ENCODE results near the gene NAP1L5. TPM values are rescaled to one million over a fixed set of nuclear protein-coding genes. Genes with fewer than 3 reads are reported as not detected.
A peak's percentile ranks its signal among the peaks of the same experiment; 100 is the strongest.

The NAP1L5 gene
- total and polyA plus RNA-seq, 7 donors = 1.2 to 4.0 (median 3.3) TPM

DNA sequence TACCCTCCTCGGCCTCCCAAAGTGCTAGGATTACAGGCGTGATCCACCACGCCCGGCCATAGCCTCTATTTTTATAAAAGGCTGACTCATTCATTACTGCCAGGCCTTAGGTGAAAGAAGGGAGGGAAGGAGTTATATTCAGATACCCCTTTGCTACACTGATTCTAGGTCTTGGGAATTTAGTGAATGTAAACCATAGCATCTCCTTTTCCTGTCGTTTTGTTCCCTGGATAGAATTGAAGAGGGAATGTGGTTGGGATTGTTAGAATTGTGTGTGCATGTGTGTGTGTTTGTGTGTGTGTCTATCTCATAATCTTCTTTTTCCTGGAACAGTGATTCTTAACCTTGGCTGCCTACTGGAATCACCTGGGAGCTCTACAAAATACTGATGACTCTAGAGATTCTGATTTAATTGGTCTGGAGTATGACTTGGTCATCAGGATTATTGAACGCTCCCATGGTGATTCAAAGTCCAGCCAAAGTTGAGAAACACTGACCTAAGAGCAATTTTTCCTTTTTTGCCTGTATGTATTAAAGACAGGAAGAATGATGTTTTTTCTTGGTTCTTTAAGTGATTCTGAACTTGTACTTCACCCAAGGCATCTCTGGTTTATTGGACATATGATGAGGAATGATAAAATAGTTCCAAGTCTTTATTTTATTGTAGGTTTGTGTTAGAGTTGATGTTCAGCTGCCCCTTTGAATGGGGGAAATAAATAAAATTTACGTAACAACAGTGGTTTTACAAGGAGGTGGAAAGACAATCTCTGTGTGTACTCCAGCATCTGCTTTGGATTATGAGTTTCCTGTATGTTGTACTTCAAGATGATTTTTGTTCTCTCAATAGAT is 37.0 kb downstream of the NAP1L5 start:
- TF ChIP-seq, protein P1, sequence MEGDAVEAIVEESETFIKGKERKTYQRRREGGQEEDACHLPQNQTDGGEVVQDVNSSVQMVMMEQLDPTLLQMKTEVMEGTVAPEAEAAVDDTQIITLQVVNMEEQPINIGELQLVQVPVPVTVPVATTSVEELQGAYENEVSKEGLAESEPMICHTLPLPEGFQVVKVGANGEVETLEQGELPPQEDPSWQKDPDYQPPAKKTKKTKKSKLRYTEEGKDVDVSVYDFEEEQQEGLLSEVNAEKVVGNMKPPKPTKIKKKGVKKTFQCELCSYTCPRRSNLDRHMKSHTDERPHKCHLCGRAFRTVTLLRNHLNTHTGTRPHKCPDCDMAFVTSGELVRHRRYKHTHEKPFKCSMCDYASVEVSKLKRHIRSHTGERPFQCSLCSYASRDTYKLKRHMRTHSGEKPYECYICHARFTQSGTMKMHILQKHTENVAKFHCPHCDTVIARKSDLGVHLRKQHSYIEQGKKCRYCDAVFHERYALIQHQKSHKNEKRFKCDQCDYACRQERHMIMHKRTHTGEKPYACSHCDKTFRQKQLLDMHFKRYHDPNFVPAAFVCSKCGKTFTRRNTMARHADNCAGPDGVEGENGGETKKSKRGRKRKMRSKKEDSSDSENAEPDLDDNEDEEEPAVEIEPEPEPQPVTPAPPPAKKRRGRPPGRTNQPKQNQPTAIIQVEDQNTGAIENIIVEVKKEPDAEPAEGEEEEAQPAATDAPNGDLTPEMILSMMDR (IDR thresholded peaks at IDR 0.05) = no peak
- intact Hi-C loops (cut with DNase I) = no loop called here
- peaks cover 9% of the 10 kb centered on the region for H3K4me1 ChIP-seq
- DNase-seq = no peak
- no peak overlapping the region for H3K4me3 ChIP-seq
- H3K9me3 ChIP-seq = no peaks in the 10 kb centered on the region
- H3K27me3 ChIP-seq (ENCODE audit: insufficient read depth in 3 of 3, low read length in 2 of 3) = no peaks in the 10 kb centered on the region
- peaks cover 0 to 43% of the 10 kb centered on the region in 2 donors for H3K36me3 ChIP-seq (ENCODE audit: insufficient read depth in 1 of 2, low read depth in 1 of 2)
- ATAC-seq = peak in 3 of 4 donors; percentile 19 to 69 (median 61)
- 50 to 83% (median 61%) methylated on average over 7 of the region's 7 CpGs for WGBS, 3 donors
- H3K27ac ChIP-seq = no peak overlapping the region

DNA sequence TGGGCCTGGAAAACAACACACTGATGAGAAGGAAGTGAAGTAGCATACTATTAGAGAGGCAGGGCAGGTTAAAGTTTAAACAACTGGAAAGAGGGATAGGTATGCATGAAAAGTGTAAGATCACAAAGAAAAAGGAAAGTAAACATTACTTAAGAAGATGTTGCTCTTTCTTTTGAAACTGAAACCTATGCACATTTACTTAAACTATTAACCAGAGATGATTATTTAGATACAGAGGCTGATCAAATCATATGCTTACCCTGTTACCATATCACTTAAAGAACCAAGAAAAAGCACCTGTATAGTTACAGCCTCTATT is 37.8 kb downstream of the NAP1L5 start:
- H3K9me3 ChIP-seq = no peaks in the 10 kb centered on the region
- DNase-seq = no peak
- H3K36me3 ChIP-seq (ENCODE audit: insufficient read depth in 1 of 2, low read depth in 1 of 2) = peaks cover 7 to 43% of the 10 kb centered on the region in 2 donors
- H3K27me3 ChIP-seq (ENCODE audit: insufficient read depth in 3 of 3, low read length in 2 of 3) = no peaks in the 10 kb centered on the region
- TF ChIP-seq, protein P1 (IDR thresholded peaks at IDR 0.05) = no peak
- H3K27ac ChIP-seq = no peak overlapping the region
- peaks cover 9% of the 10 kb centered on the region for H3K4me1 ChIP-seq
- intact Hi-C loops (cut with DNase I) = loop anchor here (1.0 to 10.0 kb wide), 3 partner anchors 65 to 121 kb away; partner anchors contain the start of gene HERC3 (in 1 of the 2)
- no peak overlapping the region for H3K4me3 ChIP-seq
- ATAC-seq = no peak

DNA sequence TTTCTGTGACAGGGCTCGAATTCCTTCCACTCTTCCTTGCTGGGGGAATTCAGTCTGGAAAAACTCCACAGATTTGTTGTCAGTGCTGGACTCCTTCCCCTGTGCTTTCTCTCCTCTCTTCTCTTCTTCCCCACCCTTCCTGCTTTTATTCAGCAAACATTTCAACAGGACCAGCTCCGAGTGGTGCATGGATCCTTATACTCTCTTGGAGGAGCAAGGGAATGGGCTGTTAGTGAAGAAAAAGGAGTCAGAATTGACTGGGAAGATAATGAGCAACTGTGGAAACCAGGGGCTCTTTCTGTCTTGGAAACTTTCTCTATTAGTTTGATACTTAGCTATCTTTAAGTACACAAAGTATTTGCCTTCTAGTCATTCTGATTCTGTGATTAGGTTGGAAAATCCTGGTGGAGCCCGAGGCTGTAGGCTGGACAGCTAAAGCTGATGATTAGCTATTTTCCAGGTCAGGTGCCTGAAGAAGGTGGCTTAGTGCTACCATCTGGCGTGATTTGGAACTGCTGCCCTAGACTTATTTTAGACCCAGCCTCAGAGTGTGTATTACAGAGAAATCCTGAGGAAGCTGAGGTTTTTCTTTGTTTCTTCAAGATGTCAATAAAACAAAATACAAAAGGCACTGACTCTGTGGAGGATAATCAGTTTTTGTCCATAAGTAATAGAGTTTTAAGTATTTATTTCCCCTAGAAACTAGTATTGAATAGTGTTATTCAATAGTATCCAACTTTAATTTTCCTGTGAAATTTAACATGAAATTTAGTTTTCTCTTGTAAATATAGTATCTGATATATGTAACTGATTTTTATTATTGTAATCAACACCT is 38.4 kb downstream of the NAP1L5 start:
- TF ChIP-seq, protein P1 (IDR thresholded peaks at IDR 0.05) = peak; percentile 82
- peaks cover 7 to 46% of the 10 kb centered on the region in 2 donors for H3K36me3 ChIP-seq (ENCODE audit: insufficient read depth in 1 of 2, low read depth in 1 of 2)
- no peak overlapping the region for H3K4me3 ChIP-seq
- peak; percentile 93 to 98 (median 95) for ATAC-seq
- H3K27ac ChIP-seq = peak overlapping the region; percentile 51
- H3K27me3 ChIP-seq (ENCODE audit: insufficient read depth in 3 of 3, low read length in 2 of 3) = no peaks in the 10 kb centered on the region
- peaks cover 9% of the 10 kb centered on the region for H3K4me1 ChIP-seq
- WGBS, 3 donors = 31 to 41% (median 32%) methylated on average over 4 of the region's 4 CpGs
- intact Hi-C loops (cut with DNase I) = loop anchor here (1.0 to 10.0 kb wide), 3 partner anchors 64 to 120 kb away; partner anchors contain the start of gene HERC3 (in 1 of the 2)
- H3K9me3 ChIP-seq = no peaks in the 10 kb centered on the region
- peak in 1 of 2 donors; percentile 50 for DNase-seq

DNA sequence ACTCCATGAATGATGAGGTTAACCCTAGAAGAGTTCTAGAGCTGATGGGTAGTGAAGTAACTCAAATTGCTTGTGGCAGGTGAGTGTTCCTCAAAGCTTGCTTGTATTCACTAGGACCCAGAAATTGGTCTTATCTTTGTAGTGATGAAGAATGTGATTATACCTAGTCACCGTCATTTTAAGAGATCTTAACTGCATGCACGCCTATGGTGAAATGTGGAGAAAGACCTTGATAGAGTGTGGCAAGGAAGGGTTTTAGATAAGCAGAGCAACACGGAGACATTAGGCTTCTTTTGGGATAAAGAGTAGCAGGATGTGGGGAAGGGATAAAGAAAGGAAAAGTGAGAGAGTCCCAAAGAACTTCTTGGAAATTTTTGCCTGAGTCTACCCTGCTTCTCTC is 42.4 kb downstream of the NAP1L5 start:
- H3K4me1 ChIP-seq = peaks cover 13% of the 10 kb centered on the region
- H3K36me3 ChIP-seq (ENCODE audit: insufficient read depth in 1 of 2, low read depth in 1 of 2) = peaks cover 7 to 51% of the 10 kb centered on the region in 2 donors
- intact Hi-C loops (cut with DNase I) = loop anchor here in 1 of 2 donors (10.0 kb wide), 1 partner anchor 60 kb away; the partner anchor contains the start of gene HERC3
- ATAC-seq = no peak
- no peaks in the 10 kb centered on the region for H3K9me3 ChIP-seq
- H3K4me3 ChIP-seq = no peak overlapping the region
- DNase-seq = no peak
- TF ChIP-seq, protein P1 (IDR thresholded peaks at IDR 0.05) = no peak
- H3K27ac ChIP-seq = no peak overlapping the region
- WGBS, 3 donors = 92 to 95% (median 95%) methylated on average over 3 of the region's 3 CpGs
- H3K27me3 ChIP-seq (ENCODE audit: insufficient read depth in 3 of 3, low read length in 2 of 3) = no peaks in the 10 kb centered on the region
